ENCODE data around the gene GPR84. TPM values are rescaled to one million over a fixed set of nuclear protein-coding genes. Genes with fewer than 3 reads are reported as not detected.
"Not testable (repeated sequence)": the region's sequence is repeated elsewhere in the genome, so short reads cannot be mapped to it uniquely, and the experiment has no call there.

GPR84 gene
- polyA plus RNA-seq, 3 donors, result 2.4 to 14.2 (median 5.6) TPM

- peak overlapping the region in 6 of 7 donors; percentile 9 to 79 (median 54) for H3K27ac Mint-ChIP-seq
- Histone ChIP-seq H3K36me3 (replicated peaks in 1 of 2; ENCODE audit: control insufficient read depth in 1 of 2, insufficient read depth in 2 of 2, low read length in 2 of 2) (no peaks in the 10 kb centered on the region), H3K79me2 (ENCODE audit: insufficient read depth, low read length) (peaks cover 90% of the 10 kb centered on the region), H4K20me1 (ENCODE audit: insufficient read depth, low read length) (peaks cover 3% of the 10 kb centered on the region), H3K27me3 (ENCODE audit: control insufficient read depth in 2 of 2, insufficient read depth in 2 of 2, low read length in 2 of 2) (no peaks in the 10 kb centered on the region), H3K4me2 (replicated peaks; ENCODE audit: extremely low read depth, low read length, poor library complexity, severe bottlenecking) (no peak overlapping the region), H3K9ac (ENCODE audit: insufficient read depth, low read length, poor library complexity, severe bottlenecking) (no peak overlapping the region), H3K4me3 (replicated peaks in 1 of 3; ENCODE audit: low read depth in 2 of 3, low read length in 3 of 3) (no peak overlapping the region), H3K9me3 (replicated peaks in 1 of 2; ENCODE audit: control insufficient read depth in 1 of 2, insufficient read depth in 1 of 2, low read length in 2 of 2) (no peaks in the 10 kb centered on the region), H2AFZ (ENCODE audit: insufficient read depth, low read depth, low read length, poor library complexity, severe bottlenecking) (no peak overlapping the region), H3K27ac (ENCODE audit: low read depth in 1 of 2, low read length in 2 of 2) (peak overlapping the region; percentile 23 to 76), H3K4me1 (ENCODE audit: control insufficient read depth in 1 of 2, insufficient read depth in 2 of 2, low read length in 2 of 2) (peaks cover 65 to 75% of the 10 kb centered on the region in 2 donors)
- H3K36me3 Mint-ChIP-seq, result peaks cover 0 to 11% of the 10 kb centered on the region in 2 donors
- WGBS (ENCODE audit: insufficient coverage), result 100% methylated on average over 1 of the region's 5 CpGs
- H3K27me3 Mint-ChIP-seq (ENCODE audit: low read depth in 3 of 3), result no peaks in the 10 kb centered on the region
- H3K9me3 Mint-ChIP-seq, result no peaks in the 10 kb centered on the region
- H3K4me1 Mint-ChIP-seq, result peaks cover 64% of the 10 kb centered on the region
- no peak overlapping the region for H3K4me3 Mint-ChIP-seq
- TF ChIP-seq CTCF (IDR thresholded peaks at IDR 0.05), result no peak
- intact Hi-C loops (cut with micrococcal nuclease), result loop anchor here (2.0 to 10.0 kb wide), 4 partner anchors 29 to 55 kb away; partner anchors contain the start of gene NFE2 (in 1 of the 2)
- DNase-seq, result no peak
Measured at GRCh38 chr12:54329759-54330158, 34.5 kb downstream of the GPR84 start.

DNA sequence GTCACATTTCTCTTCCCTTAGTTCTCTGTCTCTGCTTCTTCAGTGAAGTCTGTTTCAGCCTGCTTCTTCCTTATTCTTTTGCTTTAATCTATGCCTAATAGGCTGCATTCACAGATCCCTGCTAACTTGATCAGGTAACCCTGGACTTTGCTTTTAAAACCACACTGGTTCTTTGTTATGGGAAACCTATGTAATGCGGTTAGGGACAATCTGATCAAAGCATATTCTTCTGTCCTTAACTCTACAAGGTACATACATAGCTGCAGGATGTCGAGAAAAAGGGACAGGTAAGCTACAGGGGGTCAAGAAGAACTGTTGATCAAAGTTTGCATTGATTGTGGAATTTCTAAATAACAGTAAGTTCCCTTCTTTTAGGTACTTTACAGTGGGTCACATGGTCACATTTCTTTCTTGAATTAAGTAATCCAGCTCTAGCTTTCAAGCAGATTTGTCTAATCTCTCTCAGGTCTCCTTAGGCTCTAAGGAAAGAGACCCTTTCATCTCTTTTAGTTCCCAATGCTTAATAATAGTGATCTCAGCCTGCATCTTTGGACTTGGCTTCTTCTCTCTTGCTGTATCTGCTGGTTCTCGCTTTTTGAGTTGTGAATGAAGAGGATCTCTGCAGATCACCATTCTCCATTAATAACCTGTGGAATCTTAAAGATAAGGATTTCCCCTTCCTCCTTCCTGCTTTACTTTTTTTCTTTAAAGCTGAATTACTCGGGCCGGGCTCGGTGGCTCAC is 35.5 kb downstream of the GPR84 start:
- Histone ChIP-seq H3K4me3 (replicated peaks in 1 of 3; ENCODE audit: low read depth in 2 of 3, low read length in 3 of 3) (peak overlapping the region in 1 of 3 experiments; percentile 55), H3K9ac (ENCODE audit: insufficient read depth, low read length, poor library complexity, severe bottlenecking) (peak overlapping the region; percentile 15), H3K36me3 (replicated peaks in 1 of 2; ENCODE audit: control insufficient read depth in 1 of 2, insufficient read depth in 2 of 2, low read length in 2 of 2) (no peaks in the 10 kb centered on the region), H3K4me1 (ENCODE audit: control insufficient read depth in 1 of 2, insufficient read depth in 2 of 2, low read length in 2 of 2) (peaks cover 73 to 84% of the 10 kb centered on the region in 2 donors), H3K27me3 (ENCODE audit: control insufficient read depth in 2 of 2, insufficient read depth in 2 of 2, low read length in 2 of 2) (no peaks in the 10 kb centered on the region), H4K20me1 (ENCODE audit: insufficient read depth, low read length) (peaks cover 3% of the 10 kb centered on the region), H2AFZ (ENCODE audit: insufficient read depth, low read depth, low read length, poor library complexity, severe bottlenecking) (peak overlapping the region; percentile 45), H3K4me2 (replicated peaks; ENCODE audit: extremely low read depth, low read length, poor library complexity, severe bottlenecking) (peak overlapping the region; percentile 31), H3K27ac (ENCODE audit: low read depth in 1 of 2, low read length in 2 of 2) (peak overlapping the region; percentile 51 to 77), H3K9me3 (replicated peaks in 1 of 2; ENCODE audit: control insufficient read depth in 1 of 2, insufficient read depth in 1 of 2, low read length in 2 of 2) (no peaks in the 10 kb centered on the region), H3K79me2 (ENCODE audit: insufficient read depth, low read length) (peaks cover 89% of the 10 kb centered on the region)
- 100% methylated on average over 1 of the region's 6 CpGs for WGBS (ENCODE audit: insufficient coverage)
- Mint-ChIP-seq H3K4me3 (peak overlapping the region; percentile 61 to 77), H3K9me3 (no peaks in the 10 kb centered on the region), H3K27ac (peak overlapping the region; percentile 81 to 94 (median 87)), H3K4me1 (peaks cover 72% of the 10 kb centered on the region), H3K36me3 (peaks cover 0 to 4% of the 10 kb centered on the region in 2 donors), H3K27me3 (ENCODE audit: low read depth in 3 of 3) (no peaks in the 10 kb centered on the region)
- intact Hi-C loops (cut with micrococcal nuclease), result loop anchor here (2.0 to 10.0 kb wide), 3 partner anchors 28 to 54 kb away; partner anchors contain the start of gene NFE2 (in 1 of the 2)
- peak in 1 of 3 donors; percentile 43 for DNase-seq
- no peak for TF ChIP-seq CTCF (IDR thresholded peaks at IDR 0.05)

- not testable (repeated sequence) for H3K9me3 ChIP-seq (replicated peaks in 1 of 2; ENCODE audit: control insufficient read depth in 1 of 2, insufficient read depth in 1 of 2, low read length in 2 of 2); H3K27me3 ChIP-seq (ENCODE audit: control insufficient read depth in 2 of 2, insufficient read depth in 2 of 2, low read length in 2 of 2); H3K27me3 Mint-ChIP-seq (ENCODE audit: low read depth in 3 of 3); DNase-seq; H3K9me3 Mint-ChIP-seq; H3K36me3 ChIP-seq (replicated peaks in 1 of 2; ENCODE audit: control insufficient read depth in 1 of 2, insufficient read depth in 2 of 2, low read length in 2 of 2); H4K20me1 ChIP-seq (ENCODE audit: insufficient read depth, low read length); H3K36me3 Mint-ChIP-seq
- peaks cover 63% of the 10 kb centered on the region for H3K4me1 Mint-ChIP-seq
- Histone ChIP-seq H3K4me2 (replicated peaks; ENCODE audit: extremely low read depth, low read length, poor library complexity, severe bottlenecking) (peak overlapping the region; percentile 73), H3K9ac (ENCODE audit: insufficient read depth, low read length, poor library complexity, severe bottlenecking) (peak overlapping the region; percentile 73), H3K79me2 (ENCODE audit: insufficient read depth, low read length) (peaks cover 61% of the 10 kb centered on the region), H2AFZ (ENCODE audit: insufficient read depth, low read depth, low read length, poor library complexity, severe bottlenecking) (peak overlapping the region; percentile 77), H3K4me3 (replicated peaks in 1 of 3; ENCODE audit: low read depth in 2 of 3, low read length in 3 of 3) (peak overlapping the region; percentile 50 to 96 (median 79)), H3K4me1 (ENCODE audit: control insufficient read depth in 1 of 2, insufficient read depth in 2 of 2, low read length in 2 of 2) (peaks cover 55 to 75% of the 10 kb centered on the region in 2 donors), H3K27ac (ENCODE audit: low read depth in 1 of 2, low read length in 2 of 2) (peak overlapping the region; percentile 67 to 83)
- intact Hi-C loops (cut with micrococcal nuclease), result loop anchor here (5.0 to 10.0 kb wide), 2 partner anchors 42 to 51 kb away; no protein-coding TSS in a partner anchor
- no CpG with 5 or more reads among the region's 22 CpGs for whole genome bisulfite sequencing (ENCODE audit: insufficient coverage)
- H3K27ac Mint-ChIP-seq, result peak overlapping the region; percentile 98 to 99 (median 99)
- H3K4me3 Mint-ChIP-seq, result peak overlapping the region; percentile 95 to 99
Measured at GRCh38 chr12:54325442-54326109, 38.7 kb downstream of the GPR84 start.

Data from CD14-positive monocyte (primary cell).